NCI-H345 treated with DMSO at 0.1 percent for 48 hours (cell line): ENCODE results near the gene VPS9D1.
"Not testable (repeated sequence)": the region's sequence is repeated elsewhere in the genome, so short reads cannot be mapped to it uniquely, and the experiment has no call there.

Experiments
- DNase-seq: peaks from one replicate; lab custom pipeline; 2025; ENCODE audit not compliant: unreplicated experiment; lab: John Stamatoyannopoulos, UW

Gene VPS9D1

GRCh38 chr16:89668790-89669158 lies 51.9 kb downstream of the VPS9D1 start:
- no peak for DNase-seq

GRCh38 chr16:89667633-89668032 lies 53.1 kb downstream of the VPS9D1 start:
- DNase-seq = no peak

GRCh38 chr16:89667000-89667399 lies 53.7 kb downstream of the VPS9D1 start:
- DNase-seq = not testable (repeated sequence)

- not testable (repeated sequence) for DNase-seq
These were observed 56.5 kb downstream of the VPS9D1 start for GRCh38 chr16:89664238-89664637.

- no peak for DNase-seq
These were observed 59.5 kb downstream of the VPS9D1 start for GRCh38 chr16:89661215-89661614.

GRCh38 chr16:89660146-89660545 lies 60.6 kb downstream of the VPS9D1 start:
- no peak for DNase-seq

GRCh38 chr16:89658221-89658879 lies 62.3 kb downstream of the VPS9D1 start:
- DNase-seq = no peak

- peak; percentile 41 for DNase-seq
These were observed 63.1 kb downstream of the VPS9D1 start, which contains the start of the genes CHMP1A and SPATA33 for GRCh38 chr16:89657442-89658220. TSS of gene CHMP1A (minus strand) at chr16:89657708. CDS start at chr16:89657588, 120 bp downstream. TSS of gene SPATA33 (plus strand) at chr16:89657836. CDS start at chr16:89657912, 76 bp downstream.
